ENCODE data around the gene SYMPK. TPM values are rescaled to one million over a fixed set of nuclear protein-coding genes. Genes with fewer than 3 reads are reported as not detected.

Gene SYMPK
- total RNA-seq, 1 donor from 2014 or later, result 115 TPM

DNA sequence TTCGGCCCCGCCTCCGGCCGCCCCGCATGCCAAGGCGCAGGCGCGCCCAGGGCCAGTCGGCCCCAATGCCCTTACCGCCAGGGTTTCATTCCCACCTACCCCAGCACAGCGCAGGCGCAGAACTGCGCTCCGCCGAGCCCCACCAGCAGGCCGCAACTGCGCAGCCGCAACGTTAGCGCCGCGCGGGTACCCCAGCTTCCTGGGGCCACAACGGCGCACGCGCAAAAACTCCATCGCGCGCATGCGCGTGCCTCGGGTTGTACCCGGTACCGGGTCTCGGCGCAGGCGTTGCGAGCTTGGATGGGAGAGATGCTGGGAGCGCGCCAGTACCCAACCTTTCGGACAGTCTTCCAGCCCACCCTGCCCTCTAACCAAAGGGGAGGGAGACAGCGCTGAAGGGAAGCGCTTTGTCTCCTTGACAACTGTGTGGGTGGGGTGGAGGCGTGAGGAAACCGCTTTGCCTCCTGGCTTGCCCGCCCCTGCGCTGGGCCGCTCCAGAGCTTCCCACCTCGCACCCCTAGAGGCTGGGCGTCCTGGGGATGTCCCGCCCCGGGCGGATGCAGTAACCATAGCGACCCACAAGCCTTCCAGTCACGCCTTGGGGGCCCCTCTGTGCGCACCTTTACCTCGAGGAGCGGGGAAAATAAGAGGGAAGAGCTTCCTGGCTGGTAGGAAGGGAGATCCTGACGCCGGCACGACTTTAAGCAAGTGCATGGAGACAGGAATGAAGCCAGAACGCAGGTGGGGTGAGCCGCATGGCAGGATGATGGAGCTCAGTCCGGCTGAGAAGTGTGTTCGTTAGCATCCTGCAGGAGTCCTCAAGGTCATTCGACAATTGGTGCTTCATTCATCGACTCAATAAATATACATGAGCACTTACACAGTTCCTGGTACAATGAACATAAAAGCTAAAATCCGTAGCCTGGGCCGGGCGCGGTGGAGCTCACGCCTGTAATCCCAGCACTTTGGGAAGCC, 40.0 kb upstream of the SYMPK start:
- peak; percentile 99 for DNase-seq (ENCODE audit: low read depth, low spot score)
- Mint-ChIP-seq H3K27me3 (ENCODE audit: low read depth) (peaks cover 21% of the 10 kb centered on the region), H3K4me3 (peak overlapping the region; percentile 96), H3K4me1 (peaks cover 11% of the 10 kb centered on the region), H3K36me3 (ENCODE audit: low read depth) (peaks cover 4% of the 10 kb centered on the region), H3K9me3 (no peaks in the 10 kb centered on the region), H3K27ac (ENCODE audit: unreplicated experiment) (no peak overlapping the region)
- no peak for TF ChIP-seq CTCF (conservative IDR thresholded peaks at IDR 0.05)

DNA sequence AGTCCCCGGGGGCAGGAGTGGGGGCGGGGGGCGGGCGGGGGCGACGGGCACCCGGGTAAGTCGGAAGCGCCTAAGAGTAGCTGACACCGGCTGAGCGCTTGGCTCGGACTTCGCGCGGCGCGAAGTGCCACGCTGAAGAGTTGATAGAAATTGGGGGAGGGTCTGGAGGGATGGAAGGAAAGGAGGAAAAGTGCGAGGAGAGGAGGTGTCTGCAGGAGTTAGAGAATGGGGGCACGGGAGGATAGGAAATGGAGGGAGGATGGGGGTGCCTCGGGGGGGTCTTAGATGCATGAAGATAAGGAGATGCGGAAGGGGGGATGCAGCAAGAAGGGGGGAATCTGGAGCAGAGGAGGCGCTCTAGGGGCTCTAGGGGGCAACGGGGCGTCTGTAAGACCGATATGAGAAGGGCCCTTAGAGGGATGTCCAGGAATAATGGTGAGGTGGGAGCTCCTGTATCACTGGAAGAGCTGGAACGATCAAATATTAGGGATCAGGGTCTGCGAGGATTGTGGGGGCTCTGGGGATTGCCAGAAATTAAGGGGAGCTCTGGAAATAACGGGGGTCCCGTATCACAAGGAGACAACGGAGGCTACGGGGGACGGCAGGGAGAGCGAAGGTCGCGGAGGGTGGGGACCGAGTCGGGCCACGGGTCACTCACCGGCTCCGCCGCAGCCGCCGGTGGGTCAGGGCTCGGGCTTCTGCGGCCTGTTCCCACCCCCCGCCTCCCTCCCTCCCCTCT, 39.1 kb upstream of the SYMPK start, which contains the start of gene MYPOP:
Gene MYPOP (minus strand): TSS at position 702 of the 739 bp plus-strand sequence. CDS start 840 bp downstream, outside the sequence.
- no peak for DNase-seq (ENCODE audit: low read depth, low spot score)
- TF ChIP-seq CTCF (conservative IDR thresholded peaks at IDR 0.05), result no peak
- Mint-ChIP-seq H3K4me3 (peak within 1 kb of the TSS; percentile 96), H3K36me3 (ENCODE audit: low read depth) (peaks cover 4% of the 10 kb centered on the region), H3K9me3 (no peaks in the 10 kb centered on the region), H3K27me3 (ENCODE audit: low read depth) (peaks cover 21% of the 10 kb centered on the region), H3K27ac (ENCODE audit: unreplicated experiment) (peak within 1 kb of the TSS; percentile 90), H3K4me1 (peaks cover 11% of the 10 kb centered on the region)

DNA sequence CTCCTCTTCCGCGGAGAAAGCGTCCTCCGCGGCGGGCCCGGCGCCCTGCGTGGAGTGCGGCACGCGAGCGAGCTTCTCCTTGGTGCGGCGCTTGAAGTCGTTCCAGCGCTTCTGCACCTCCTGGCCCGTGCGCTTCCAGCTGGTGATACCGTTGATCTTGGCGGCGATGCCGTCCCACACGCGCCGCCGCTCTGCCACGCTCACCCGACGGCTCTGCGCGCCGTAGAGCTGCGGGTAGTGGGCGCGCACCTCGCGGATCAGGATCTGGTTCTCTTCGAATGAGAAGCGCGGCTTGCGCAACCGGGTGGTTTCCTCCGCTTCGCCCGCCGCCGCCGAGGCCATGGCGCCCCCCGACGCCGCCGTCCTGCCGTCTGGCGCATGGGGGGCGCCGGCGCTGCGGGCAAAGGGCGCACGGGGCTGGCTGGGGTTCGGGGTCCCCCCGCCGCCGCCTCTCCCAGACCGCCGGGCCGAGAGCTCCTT, 38.5 kb upstream of the SYMPK start:
- H3K4me1 Mint-ChIP-seq, result peaks cover 11% of the 10 kb centered on the region
- H3K27ac Mint-ChIP-seq (ENCODE audit: unreplicated experiment), result no peak overlapping the region
- H3K36me3 Mint-ChIP-seq (ENCODE audit: low read depth), result peaks cover 4% of the 10 kb centered on the region
- H3K4me3 Mint-ChIP-seq, result no peak overlapping the region
- no peaks in the 10 kb centered on the region for H3K9me3 Mint-ChIP-seq
- no peak for DNase-seq (ENCODE audit: low read depth, low spot score)
- H3K27me3 Mint-ChIP-seq (ENCODE audit: low read depth), result peaks cover 21% of the 10 kb centered on the region
- TF ChIP-seq CTCF (conservative IDR thresholded peaks at IDR 0.05), result no peak

DNA sequence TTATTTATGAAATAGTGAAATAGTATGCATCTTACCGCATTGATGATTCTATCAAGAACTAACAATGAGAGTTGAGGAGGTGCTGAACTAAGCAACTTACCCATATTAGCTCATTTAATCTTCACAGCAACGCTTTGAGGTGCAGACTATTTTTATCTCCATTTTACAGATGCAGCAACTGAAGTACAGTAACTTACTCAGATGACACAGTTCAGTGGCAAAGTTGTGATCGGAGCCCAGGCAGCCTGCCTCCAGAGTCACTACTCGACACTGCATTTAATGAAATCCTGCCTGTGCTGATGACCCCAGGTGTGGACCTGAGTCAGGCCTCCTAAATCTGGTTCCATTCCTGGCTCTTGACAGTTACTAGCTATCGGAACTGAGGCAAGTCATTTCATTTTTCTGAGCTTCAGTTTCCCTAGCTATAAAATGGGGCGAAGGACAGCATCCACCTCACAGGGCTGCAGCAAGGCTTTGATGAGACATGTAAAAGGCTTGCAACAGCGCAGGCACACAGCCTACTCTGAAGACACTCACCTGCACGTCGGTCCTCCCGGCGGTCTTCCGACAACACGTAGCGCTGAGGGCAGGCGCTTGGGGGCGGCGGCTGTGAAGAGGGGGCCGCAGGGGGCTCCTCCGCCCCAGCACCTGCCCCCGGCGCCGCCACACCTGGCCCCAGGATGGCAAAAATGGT, 37.9 kb upstream of the SYMPK start:
- Mint-ChIP-seq H3K27ac (ENCODE audit: unreplicated experiment) (no peak overlapping the region), H3K27me3 (ENCODE audit: low read depth) (peaks cover 21% of the 10 kb centered on the region), H3K4me3 (peak overlapping the region; percentile 70), H3K9me3 (no peaks in the 10 kb centered on the region), H3K36me3 (ENCODE audit: low read depth) (peaks cover 4% of the 10 kb centered on the region), H3K4me1 (peaks cover 11% of the 10 kb centered on the region)
- TF ChIP-seq CTCF (conservative IDR thresholded peaks at IDR 0.05), result no peak
- DNase-seq (ENCODE audit: low read depth, low spot score), result no peak
